HepG2 (cell line): ENCODE data around the gene WDR13. TPM values are rescaled to one million over a fixed set of nuclear protein-coding genes. Genes with fewer than 3 reads are reported as not detected.
A peak's percentile ranks its signal among the peaks of the same experiment; 100 is the strongest.

ENCODE experiments used
- ATAC-seq: fragments of 200-7000 bp; cut with Tn5 transposase; 3 replicates; pipeline ENCODE4 v1.9.1; 2020; ENCODE audit warnings: mild to moderate bottlenecking, moderate library complexity
- BruUV-seq: library from RNA; stranded (reverse); fragments of 400-500 nt; replicated peaks from 2 replicates; lab custom pipeline; 2021; lab: Mats Ljungman, UMichigan
- CTCF ChIA-PET: fragments of 300-600 bp; formaldehyde crosslinking; extraction: SDS; loops from one replicate; lab custom pipeline; 2021; ENCODE audit warnings: low total read pairs, inconsistent platforms, low intra/inter-chr PET ratio; lab: Yijun Ruan, JAX
- POLR2A ChIA-PET: fragments of 350-600 bp; sonication (Branson Sonifier 250); formaldehyde crosslinking; loops from one replicate; lab custom pipeline; 2020; ENCODE audit warnings: antibody characterized with exemption, inconsistent platforms; lab: Yijun Ruan, JAX
- DNase-seq: peaks from one replicate; pipeline ENCODE4 v3.0.0-alpha.2; 2015; ENCODE audit warnings: low spot score
- FAIRE-seq: peaks from 3 replicates; lab custom pipeline; 2011; peaks lifted over from hg19 to GRCh38; lab: Jason Lieb, UNC
- H2AFZ ChIP-seq: one replicate; pipeline ENCODE4 v1.6.1; 2011; ENCODE audit warnings: low read length, inconsistent platforms
- H3K27ac ChIP-seq: fragments of 300-600 bp; 3 replicates; pipeline ENCODE4 v1.8.0; 2011; ENCODE audit warnings: mixed run types, mild to moderate bottlenecking, mixed read lengths, low read length, inconsistent platforms; ENCODE audit not compliant: insufficient read depth; ENCODE audit errors: extremely low read length
- H3K27me3 ChIP-seq, 2 experiments: fragments of 200-600 bp in 1 of 2; 2 replicates in 1 of 2; 3 replicates in 1 of 2; pipeline versions ENCODE4 v1.6.0 to v1.8.0; 2011; ENCODE audit warnings: low read length in 2 of 2, mild to moderate bottlenecking in 2 of 2, moderate library complexity in 2 of 2, inconsistent platforms in 1 of 2; ENCODE audit not compliant: insufficient read depth in 2 of 2, control insufficient read depth in 1 of 2
- H3K36me3 ChIP-seq, 2 experiments: fragments of 200-600 bp in 1 of 2; replicated peaks in 1 of 2; 2 replicates in 1 of 2; 3 replicates in 1 of 2; pipeline versions ENCODE4 v1.5.1 to v1.8.0; 2011; ENCODE audit warnings: low read length in 2 of 2, inconsistent platforms in 1 of 2; ENCODE audit not compliant: insufficient read depth in 2 of 2, control insufficient read depth in 1 of 2
- H3K4me1 ChIP-seq: 2 replicates; pipeline ENCODE4 v1.5.1; 2012; ENCODE audit warnings: low read length, inconsistent platforms; ENCODE audit not compliant: insufficient read depth
- H3K4me2 ChIP-seq: 2 replicates; pipeline ENCODE4 v1.6.0; 2011; ENCODE audit warnings: low read depth, low read length, inconsistent platforms
- H3K4me3 ChIP-seq, 3 experiments: fragments of 200-600 bp in 1 of 3; sonication (generic), shearing (Covaris generic) in 1 of 3; replicated peaks in 1 of 3; 2 replicates each; pipeline ENCODE4 v1.5.1; 2011 to 2016; ENCODE audit warnings: low read length in 3 of 3, inconsistent platforms in 2 of 3, low read depth in 2 of 3, mild to moderate bottlenecking in 2 of 3, control low read depth in 1 of 3, mixed read lengths in 1 of 3; ENCODE audit not compliant: insufficient read depth in 1 of 3
- H3K79me2 ChIP-seq: one replicate; pipeline ENCODE4 v1.6.1; 2011; ENCODE audit warnings: low read length, inconsistent platforms; ENCODE audit not compliant: insufficient read depth
- H3K9ac ChIP-seq: 2 replicates; pipeline ENCODE4 v1.6.0; 2011; ENCODE audit warnings: mild to moderate bottlenecking, low read depth, low read length, inconsistent platforms; ENCODE audit not compliant: insufficient read depth
- H3K9me3 ChIP-seq: 2 replicates; pipeline ENCODE4 v1.5.1; 2012; ENCODE audit warnings: mild to moderate bottlenecking, low read length
- H4K20me1 ChIP-seq: 2 replicates; pipeline ENCODE4 v1.6.0; 2011; ENCODE audit warnings: inconsistent platforms, mild to moderate bottlenecking, low read length, moderate library complexity; ENCODE audit not compliant: insufficient read depth
- AHDC1 ChIP-seq: sonication (generic); formaldehyde crosslinking; IDR thresholded peaks from 2 replicates; pipeline ENCODE4 v1.5.1; 2020; ENCODE audit warnings: mild to moderate bottlenecking, missing genetic modification reagents, borderline replicate concordance
- BCL6 ChIP-seq: IDR thresholded peaks from 2 replicates; pipeline ENCODE4 v1.6.1; 2016; ENCODE audit warnings: missing genetic modification reagents, missing compliant biosample characterization
- FOXP1 ChIP-seq, 2 experiments: fragments of 450-650 bp in 1 of 2; IDR thresholded peaks; 2 replicates each; pipeline ENCODE4 v1.6.1; 2017 to 2018; ENCODE audit warnings: antibody characterized with exemption in 1 of 2
- MBNL3 ChIP-seq: fragments of 250-450 bp; sonication (Bioruptor Pico); conservative IDR thresholded peaks from 2 replicates; pipeline ENCODE4 v1.8.0; 2022; ENCODE audit warnings: mild to moderate bottlenecking, inconsistent platforms
- RXRB ChIP-seq: IDR thresholded peaks from 2 replicates; pipeline ENCODE4 v1.6.1; 2016; ENCODE audit warnings: borderline replicate concordance, missing genetic modification reagents, missing compliant biosample characterization
- SYNCRIP ChIP-seq: fragments of 200-400 bp; formaldehyde crosslinking; IDR thresholded peaks from 2 replicates; pipeline ENCODE4 v1.6.1; 2018; ENCODE audit warnings: mild to moderate bottlenecking, low read depth, low read length; ENCODE audit not compliant: insufficient read depth
- TEAD3 ChIP-seq: optimal IDR thresholded peaks from 2 replicates; pipeline ENCODE3; 2016; ENCODE audit warnings: borderline replicate concordance
- WGBS: methylation state at CpG from one replicate; pipeline ENCODE4 v1.1.6; 2017; ENCODE audit warnings: low lambda C conversion rate; 5-methylcytosine and 5-hydroxymethylcytosine counted together
- in situ Hi-C: cut with HindIII; loops from 2 replicates; pipeline ENCODE4 v1.10.0; 2017; ENCODE audit warnings: low pct_unique_long_range_greater_than_20kb; ENCODE audit not compliant: extremely low pct_ligation_motif_present
- intact Hi-C: fragments of 100-400 bp; cut with micrococcal nuclease; formaldehyde crosslinking; loops from one replicate; pipeline ENCODE4 v1.10.0; 2022; ENCODE audit not compliant: unreplicated experiment
- polyA plus RNA-seq, 8 experiments: library from polyadenylated mRNA; depleted of rRNA in 3 of 8; stranded (reverse) in 7 of 8; unstranded in 1 of 8; fragments of >200 nt; fragmentation: Illumina TruSeq in 4 of 8; extraction: Trizol in 4 of 8; gene quantifications; 2 replicates each; pipeline versions ENCODE4 v1.2.1 to v1.2.3, GENCODE V29; 2011 to 2016; ENCODE audit warnings: low read depth in 4 of 8, missing spikeins in 1 of 8, mixed read lengths in 1 of 8; ENCODE audit not compliant: insufficient read depth in 1 of 8
- total RNA-seq, 5 experiments: library from RNA; depleted of rRNA; stranded (reverse); fragments of >200 nt; fragmentation: Illumina TruSeq; extraction: Trizol; gene quantifications; 2 replicates each; pipeline ENCODE4 v1.2.3, GENCODE V29; 2016; ENCODE audit warnings: low read depth in 1 of 5
- TF ChIP-seq, protein P1 (sequence below): sonication (generic); formaldehyde crosslinking; IDR thresholded peaks from 2 replicates; pipeline ENCODE4 v1.4.0; 2020; ENCODE audit warnings: missing genetic modification reagents
- TF ChIP-seq, protein P2 (sequence below): sonication (generic); formaldehyde crosslinking; IDR thresholded peaks from 2 replicates; pipeline ENCODE4 v1.5.1; 2020; ENCODE audit warnings: missing genetic modification reagents, mild to moderate bottlenecking, borderline replicate concordance

WDR13 gene
- total and polyA plus RNA-seq, 2 of the 13 experiments (the other 11 are each of a cell fraction or from before 2014, with no cell fraction given) = 28.7 to 37.1 TPM

- BruUV-seq = no TSS peak
- TF ChIP-seq AHDC1 (no peak), RXRB (peak; percentile 65; the same call in 1 of the 2 replicates), TEAD3 (CRISPR knock-in tag) (peak; percentile 84), MBNL3 (CRISPR knock-in tag) (no peak), SYNCRIP (no peak), BCL6 (CRISPR knock-in tag) (0 out of 2 replicates have a peak, but pooled peaks have one; percentile 21), FOXP1 (IDR thresholded peaks at IDR 0.05) (no peak), FOXP1 (CRISPR knock-in tag; IDR thresholded peaks at IDR 0.05) (no peak)
- TF ChIP-seq, protein P1, sequence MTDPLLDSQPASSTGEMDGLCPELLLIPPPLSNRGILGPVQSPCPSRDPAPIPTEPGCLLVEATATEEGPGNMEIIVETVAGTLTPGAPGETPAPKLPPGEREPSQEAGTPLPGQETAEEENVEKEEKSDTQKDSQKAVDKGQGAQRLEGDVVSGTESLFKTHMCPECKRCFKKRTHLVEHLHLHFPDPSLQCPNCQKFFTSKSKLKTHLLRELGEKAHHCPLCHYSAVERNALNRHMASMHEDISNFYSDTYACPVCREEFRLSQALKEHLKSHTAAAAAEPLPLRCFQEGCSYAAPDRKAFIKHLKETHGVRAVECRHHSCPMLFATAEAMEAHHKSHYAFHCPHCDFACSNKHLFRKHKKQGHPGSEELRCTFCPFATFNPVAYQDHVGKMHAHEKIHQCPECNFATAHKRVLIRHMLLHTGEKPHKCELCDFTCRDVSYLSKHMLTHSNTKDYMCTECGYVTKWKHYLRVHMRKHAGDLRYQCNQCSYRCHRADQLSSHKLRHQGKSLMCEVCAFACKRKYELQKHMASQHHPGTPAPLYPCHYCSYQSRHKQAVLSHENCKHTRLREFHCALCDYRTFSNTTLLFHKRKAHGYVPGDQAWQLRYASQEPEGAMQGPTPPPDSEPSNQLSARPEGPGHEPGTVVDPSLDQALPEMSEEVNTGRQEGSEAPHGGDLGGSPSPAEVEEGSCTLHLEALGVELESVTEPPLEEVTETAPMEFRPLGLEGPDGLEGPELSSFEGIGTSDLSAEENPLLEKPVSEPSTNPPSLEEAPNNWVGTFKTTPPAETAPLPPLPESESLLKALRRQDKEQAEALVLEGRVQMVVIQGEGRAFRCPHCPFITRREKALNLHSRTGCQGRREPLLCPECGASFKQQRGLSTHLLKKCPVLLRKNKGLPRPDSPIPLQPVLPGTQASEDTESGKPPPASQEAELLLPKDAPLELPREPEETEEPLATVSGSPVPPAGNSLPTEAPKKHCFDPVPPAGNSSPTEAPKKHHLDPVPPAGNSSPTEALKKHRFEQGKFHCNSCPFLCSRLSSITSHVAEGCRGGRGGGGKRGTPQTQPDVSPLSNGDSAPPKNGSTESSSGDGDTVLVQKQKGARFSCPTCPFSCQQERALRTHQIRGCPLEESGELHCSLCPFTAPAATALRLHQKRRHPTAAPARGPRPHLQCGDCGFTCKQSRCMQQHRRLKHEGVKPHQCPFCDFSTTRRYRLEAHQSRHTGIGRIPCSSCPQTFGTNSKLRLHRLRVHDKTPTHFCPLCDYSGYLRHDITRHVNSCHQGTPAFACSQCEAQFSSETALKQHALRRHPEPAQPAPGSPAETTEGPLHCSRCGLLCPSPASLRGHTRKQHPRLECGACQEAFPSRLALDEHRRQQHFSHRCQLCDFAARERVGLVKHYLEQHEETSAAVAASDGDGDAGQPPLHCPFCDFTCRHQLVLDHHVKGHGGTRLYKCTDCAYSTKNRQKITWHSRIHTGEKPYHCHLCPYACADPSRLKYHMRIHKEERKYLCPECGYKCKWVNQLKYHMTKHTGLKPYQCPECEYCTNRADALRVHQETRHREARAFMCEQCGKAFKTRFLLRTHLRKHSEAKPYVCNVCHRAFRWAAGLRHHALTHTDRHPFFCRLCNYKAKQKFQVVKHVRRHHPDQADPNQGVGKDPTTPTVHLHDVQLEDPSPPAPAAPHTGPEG (CRISPR knock-in tag) = no peak
- TF ChIP-seq, protein P2, sequence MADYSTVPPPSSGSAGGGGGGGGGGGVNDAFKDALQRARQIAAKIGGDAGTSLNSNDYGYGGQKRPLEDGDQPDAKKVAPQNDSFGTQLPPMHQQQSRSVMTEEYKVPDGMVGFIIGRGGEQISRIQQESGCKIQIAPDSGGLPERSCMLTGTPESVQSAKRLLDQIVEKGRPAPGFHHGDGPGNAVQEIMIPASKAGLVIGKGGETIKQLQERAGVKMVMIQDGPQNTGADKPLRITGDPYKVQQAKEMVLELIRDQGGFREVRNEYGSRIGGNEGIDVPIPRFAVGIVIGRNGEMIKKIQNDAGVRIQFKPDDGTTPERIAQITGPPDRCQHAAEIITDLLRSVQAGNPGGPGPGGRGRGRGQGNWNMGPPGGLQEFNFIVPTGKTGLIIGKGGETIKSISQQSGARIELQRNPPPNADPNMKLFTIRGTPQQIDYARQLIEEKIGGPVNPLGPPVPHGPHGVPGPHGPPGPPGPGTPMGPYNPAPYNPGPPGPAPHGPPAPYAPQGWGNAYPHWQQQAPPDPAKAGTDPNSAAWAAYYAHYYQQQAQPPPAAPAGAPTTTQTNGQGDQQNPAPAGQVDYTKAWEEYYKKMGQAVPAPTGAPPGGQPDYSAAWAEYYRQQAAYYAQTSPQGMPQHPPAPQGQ (CRISPR knock-in tag) = no peak
Observed at GRCh38 chrX:48548871-48549270, 48.4 kb upstream of the WDR13 start.

More at GRCh38 chrX:48548871-48549270, 48.4 kb upstream of the WDR13 start:
- Histone ChIP-seq H3K79me2 (no peaks in the 10 kb centered on the region), H2AFZ (no peak overlapping the region), H3K9me3 (no peaks in the 10 kb centered on the region), H3K4me2 (peak overlapping the region; percentile 32; the same call in 1 of the 2 replicates), H3K4me1 (peaks cover 26% of the 10 kb centered on the region), H3K9ac (no peak overlapping the region), H3K27me3 (no peaks in the 10 kb centered on the region), H3K36me3 (no peaks in the 10 kb centered on the region; a peak in 1 of 5 replicates), H4K20me1 (no peaks in the 10 kb centered on the region), H3K27ac (peak overlapping the region; percentile 75), H3K4me3 (no peak overlapping the region)
- intact Hi-C loops = no loop called here
- POLR2A ChIA-PET = interaction anchor here (1.1 to 1.2 kb wide), 2 partner anchors 9 to 25 kb away, joined by 3 to 4 read pairs; partner anchors contain the start of genes RBM3 and TBC1D25
- peak; percentile 74 for ATAC-seq
- FAIRE-seq = peak; percentile 97
- WGBS = 47% methylated on average over 3 of the region's 3 CpGs
- CTCF ChIA-PET = no interaction called here
- in situ Hi-C loops = no loop called here
- peak; percentile 72 for DNase-seq
